GM13977 (cell line): ENCODE data around the gene C18orf32.

ENCODE experiments used
- DNase-seq: peaks from one replicate; pipeline ENCODE4 v3.0.0; 2012; ENCODE audit warnings: low spot score
- in situ Hi-C: fragments of 300-500 bp; cut with MboI; formaldehyde crosslinking; loops from one replicate; pipeline ENCODE4 v1.12.0; 2022; ENCODE audit warnings: low sequenced_read_pairs, low pct_unique_long_range_greater_than_20kb, mixed read lengths, inconsistent platforms; ENCODE audit not compliant: unreplicated experiment
- TF ChIP-seq, protein P1 (sequence below): IDR thresholded peaks from 2 replicates; pipeline ENCODE4 v1.5.1; 2012; ENCODE audit warnings: mild to moderate bottlenecking, control low read depth; ENCODE audit not compliant: insufficient read depth; ENCODE audit errors: extremely low read depth, missing control alignments

C18orf32 gene

DNA sequence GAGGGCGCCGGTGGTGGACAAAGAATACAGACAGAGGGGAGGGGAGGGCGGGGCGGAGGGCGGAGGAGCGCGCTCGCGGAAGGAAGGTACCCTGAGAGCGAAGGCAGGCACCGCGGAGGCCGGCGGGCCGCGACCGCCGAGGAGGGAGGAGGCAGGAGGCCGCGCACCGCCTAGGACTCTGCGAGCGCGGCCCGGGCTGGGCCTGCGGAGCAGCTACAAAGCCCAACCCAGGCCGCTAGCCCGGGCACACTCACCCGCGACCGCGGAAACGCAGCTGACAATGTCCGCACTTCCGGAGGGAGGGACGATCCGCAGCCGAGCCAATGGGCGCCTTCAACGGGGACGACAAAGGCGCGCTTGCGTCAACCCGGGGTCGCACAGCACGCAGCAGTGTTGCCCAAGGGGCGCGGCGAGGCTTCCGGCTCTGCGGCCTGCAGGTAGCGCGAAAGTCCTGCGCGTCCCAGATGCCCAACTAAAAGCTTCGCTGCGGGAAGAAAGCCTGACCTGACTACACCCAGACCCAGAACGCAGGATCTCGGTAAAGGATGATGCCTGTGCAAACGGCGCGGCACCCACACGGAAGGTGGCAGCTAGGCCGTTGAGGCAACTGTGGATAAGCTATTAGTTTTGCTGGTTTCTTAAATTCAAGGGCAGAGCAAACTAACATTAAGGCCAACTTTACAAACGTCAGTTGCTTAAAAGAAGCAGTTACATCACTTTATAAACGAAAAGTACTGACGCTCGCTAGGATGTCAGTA, at the start of gene C18orf32:
Gene C18orf32 (minus strand): TSS at position 282 of the 758 bp plus-strand sequence. CDS start 3,486 bp downstream, outside the sequence.
- in situ Hi-C loops = no loop called here
- DNase-seq = peak; percentile 91
- TF ChIP-seq, protein P1, sequence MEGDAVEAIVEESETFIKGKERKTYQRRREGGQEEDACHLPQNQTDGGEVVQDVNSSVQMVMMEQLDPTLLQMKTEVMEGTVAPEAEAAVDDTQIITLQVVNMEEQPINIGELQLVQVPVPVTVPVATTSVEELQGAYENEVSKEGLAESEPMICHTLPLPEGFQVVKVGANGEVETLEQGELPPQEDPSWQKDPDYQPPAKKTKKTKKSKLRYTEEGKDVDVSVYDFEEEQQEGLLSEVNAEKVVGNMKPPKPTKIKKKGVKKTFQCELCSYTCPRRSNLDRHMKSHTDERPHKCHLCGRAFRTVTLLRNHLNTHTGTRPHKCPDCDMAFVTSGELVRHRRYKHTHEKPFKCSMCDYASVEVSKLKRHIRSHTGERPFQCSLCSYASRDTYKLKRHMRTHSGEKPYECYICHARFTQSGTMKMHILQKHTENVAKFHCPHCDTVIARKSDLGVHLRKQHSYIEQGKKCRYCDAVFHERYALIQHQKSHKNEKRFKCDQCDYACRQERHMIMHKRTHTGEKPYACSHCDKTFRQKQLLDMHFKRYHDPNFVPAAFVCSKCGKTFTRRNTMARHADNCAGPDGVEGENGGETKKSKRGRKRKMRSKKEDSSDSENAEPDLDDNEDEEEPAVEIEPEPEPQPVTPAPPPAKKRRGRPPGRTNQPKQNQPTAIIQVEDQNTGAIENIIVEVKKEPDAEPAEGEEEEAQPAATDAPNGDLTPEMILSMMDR = no peak

DNA sequence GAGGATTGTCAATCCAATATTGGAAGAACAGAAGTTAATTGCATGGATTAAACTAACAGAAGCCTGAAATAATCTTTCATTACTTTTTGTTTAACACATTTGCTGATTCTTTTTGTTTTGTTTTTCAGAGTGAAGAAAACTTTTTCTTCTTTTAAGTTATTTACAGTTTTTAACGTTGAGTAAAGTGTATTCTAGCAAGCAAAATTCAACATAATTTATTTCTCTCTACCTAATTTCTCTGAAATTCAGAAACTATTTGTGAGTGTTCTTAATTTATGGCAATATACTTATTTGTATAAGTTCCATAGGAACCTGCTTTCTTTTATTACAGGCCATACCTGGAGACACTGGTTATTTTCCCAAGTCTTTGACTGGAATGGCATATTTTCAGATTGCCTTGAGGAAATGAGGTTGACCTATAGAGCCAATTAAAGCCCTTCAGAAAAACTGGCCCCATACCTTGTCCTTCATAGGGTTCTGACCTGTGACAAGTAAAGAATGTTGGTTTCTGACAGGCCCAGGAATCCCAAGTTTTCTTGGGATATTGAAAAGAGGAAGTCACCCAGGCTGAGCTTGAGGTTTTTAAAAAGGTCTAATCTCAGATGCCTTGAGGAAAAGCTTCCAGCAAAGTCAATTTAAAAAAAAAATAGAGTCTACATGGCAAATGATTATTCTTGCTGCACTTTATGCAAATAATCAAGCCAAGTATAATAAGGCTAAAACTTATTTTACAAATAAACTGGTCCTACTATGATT, 48.0 kb upstream of the C18orf32 start:
- DNase-seq = no peak
- in situ Hi-C loops = no loop called here
- TF ChIP-seq, protein P1 = no peak

DNA sequence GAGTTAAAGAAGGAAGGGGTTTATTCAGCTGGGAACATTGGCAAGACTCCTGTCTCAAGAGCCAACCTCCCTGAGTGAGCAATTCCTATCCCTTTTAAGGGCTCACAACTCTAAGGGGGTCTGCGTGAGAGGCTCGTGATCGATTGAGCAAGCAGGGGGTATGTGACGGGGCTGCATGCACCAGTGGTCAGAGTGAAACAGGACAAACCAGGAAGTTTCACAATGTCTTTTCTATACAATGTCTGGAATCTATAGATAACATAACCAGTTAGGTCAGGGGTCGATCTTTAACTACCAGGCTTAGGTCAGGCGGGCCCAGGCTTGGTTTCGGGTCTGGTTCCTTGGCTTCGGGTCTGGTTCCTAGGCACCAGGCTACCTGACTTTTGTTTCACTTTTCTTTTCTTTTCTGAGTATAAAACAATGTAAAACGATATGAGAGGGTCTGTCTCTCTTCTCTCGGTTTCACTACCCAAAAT, 44.7 kb upstream of the C18orf32 start:
- TF ChIP-seq, protein P1 = no peak
- in situ Hi-C loops = no loop called here

DNA sequence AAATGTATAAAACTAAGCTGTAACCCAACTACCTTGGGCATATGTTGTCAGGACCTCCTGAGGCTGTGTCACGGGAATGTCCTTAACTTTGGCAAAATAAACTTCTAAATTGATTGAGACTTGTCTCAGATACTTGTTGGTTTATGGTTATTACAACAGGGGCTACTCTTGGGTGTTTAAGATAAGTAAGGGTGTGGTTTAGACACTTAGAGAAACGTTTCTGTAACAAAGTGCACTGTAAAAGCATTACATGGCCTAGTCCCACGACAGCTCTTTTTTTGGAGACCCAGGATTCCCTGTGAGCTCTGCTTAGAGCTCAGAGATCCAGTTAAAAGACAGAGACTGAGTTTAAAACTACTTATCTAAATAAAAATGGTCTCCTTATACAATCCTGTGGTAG, 42.6 kb upstream of the C18orf32 start:
- in situ Hi-C loops = no loop called here
- DNase-seq = no peak
- TF ChIP-seq, protein P1 = no peak

More for the DNA sequence above, 44.7 kb upstream of the C18orf32 start:
- DNase-seq = no peak

DNA sequence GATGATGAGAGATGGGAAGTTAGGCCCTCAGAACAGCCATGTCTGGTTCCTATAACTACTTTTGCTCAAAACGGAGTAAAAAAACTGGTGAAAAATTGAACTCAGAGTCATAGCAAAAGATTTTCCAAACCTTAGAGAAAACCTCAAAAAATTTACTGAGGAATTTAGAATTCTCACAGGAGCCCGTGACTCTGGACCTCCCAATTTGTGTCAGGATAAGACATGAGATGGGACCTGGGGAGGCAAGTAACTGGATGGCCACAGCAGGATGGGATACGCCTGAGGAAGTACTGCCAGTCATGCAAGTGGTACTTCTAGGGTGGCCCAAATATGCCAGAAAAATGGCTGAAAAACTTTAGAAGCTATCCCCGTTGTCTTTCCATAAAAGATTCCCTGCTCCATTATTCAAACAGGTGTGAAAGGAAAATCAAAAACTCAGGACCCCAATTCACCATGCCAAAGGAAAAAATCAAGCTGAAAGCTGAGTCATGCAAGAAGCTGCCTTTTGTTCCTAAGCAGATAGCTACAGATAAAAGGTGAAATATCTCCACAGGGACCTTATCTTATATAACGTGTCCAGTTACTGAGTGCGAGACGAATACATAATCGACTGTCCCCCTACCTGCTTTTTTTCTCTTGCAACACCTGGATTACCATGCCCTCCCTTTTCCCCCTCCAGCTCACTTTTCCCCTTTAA, 40.7 kb upstream of the C18orf32 start:
- no peak for DNase-seq
- in situ Hi-C loops = no loop called here
- TF ChIP-seq, protein P1 = no peak

DNA sequence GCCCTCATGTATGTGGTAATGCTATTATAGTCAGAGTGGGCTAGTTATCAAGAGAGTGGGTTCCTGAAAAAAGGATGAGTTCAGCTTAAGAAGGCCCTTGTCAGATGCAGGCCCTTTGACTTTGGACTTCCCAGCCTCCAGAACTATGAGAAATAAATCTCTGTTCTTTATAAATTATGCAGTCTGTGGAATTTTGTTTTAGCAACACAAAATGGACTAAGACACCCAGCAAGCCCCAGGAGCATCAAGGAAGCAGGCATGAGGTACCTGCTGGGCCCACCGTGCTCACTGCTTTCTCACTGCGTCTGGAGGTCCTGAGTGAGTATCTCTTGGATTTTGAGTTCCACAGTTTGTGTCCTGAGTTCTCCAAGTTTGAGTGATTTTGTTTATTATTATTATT, 38.9 kb upstream of the C18orf32 start:
- in situ Hi-C loops = no loop called here
- no peak for DNase-seq
- TF ChIP-seq, protein P1 = no peak
